ENCODE results near the gene PDGFRA.

PDGFRA gene

DNA sequence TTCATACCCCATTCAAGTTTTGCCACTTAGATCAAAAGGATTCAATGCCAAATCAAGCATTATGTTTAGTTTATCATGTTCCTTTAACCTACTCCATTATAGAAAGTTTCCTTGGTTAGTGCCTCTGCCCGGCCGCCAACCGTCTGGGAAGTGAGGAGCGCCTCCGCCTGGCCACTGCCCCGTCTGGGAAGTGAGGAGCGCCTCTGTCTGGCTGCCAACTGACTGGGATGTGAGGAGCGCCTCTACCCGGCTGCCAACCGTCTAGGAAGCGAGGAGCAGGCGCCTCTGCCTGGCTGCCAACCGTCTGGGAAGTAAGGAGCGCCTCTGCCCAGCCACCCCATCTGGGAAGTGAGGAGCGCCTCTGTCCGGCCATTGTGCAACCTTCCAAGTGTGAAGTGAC, 36.3 kb upstream of the PDGFRA start:
- DNase-seq (ENCODE audit: insufficient read length, low spot score) (no peak), FAIRE-seq (no peak)

DNA sequence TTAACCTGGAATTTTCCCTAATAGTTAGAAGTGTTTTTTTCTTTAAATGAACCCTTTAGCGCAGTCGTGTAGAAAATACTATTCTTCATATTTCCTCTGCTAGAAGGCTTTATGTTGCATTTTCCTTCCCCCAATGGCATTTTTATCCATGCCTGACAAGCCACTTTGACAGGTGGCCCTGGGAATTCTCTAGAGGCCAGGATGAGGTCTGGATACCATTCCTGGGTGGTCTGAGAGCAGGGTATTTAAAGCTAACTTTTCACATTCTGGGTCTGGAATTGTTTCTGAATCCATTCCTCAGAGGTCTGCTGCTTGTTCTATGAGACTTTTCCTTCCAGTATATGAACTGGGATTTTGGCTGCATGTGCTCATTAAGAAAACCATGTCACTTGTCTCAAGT, 31.2 kb upstream of the PDGFRA start:
- FAIRE-seq (no peak), DNase-seq (ENCODE audit: insufficient read length, low spot score) (no peak)
- TF ChIP-seq, protein P1, sequence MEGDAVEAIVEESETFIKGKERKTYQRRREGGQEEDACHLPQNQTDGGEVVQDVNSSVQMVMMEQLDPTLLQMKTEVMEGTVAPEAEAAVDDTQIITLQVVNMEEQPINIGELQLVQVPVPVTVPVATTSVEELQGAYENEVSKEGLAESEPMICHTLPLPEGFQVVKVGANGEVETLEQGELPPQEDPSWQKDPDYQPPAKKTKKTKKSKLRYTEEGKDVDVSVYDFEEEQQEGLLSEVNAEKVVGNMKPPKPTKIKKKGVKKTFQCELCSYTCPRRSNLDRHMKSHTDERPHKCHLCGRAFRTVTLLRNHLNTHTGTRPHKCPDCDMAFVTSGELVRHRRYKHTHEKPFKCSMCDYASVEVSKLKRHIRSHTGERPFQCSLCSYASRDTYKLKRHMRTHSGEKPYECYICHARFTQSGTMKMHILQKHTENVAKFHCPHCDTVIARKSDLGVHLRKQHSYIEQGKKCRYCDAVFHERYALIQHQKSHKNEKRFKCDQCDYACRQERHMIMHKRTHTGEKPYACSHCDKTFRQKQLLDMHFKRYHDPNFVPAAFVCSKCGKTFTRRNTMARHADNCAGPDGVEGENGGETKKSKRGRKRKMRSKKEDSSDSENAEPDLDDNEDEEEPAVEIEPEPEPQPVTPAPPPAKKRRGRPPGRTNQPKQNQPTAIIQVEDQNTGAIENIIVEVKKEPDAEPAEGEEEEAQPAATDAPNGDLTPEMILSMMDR (IDR thresholded peaks at IDR 0.05; ENCODE audit: insufficient read depth, missing control alignments): no peak

More for the DNA sequence above, 36.3 kb upstream of the PDGFRA start:
- TF ChIP-seq, protein P1 (IDR thresholded peaks at IDR 0.05; ENCODE audit: insufficient read depth, missing control alignments): no peak

DNA sequence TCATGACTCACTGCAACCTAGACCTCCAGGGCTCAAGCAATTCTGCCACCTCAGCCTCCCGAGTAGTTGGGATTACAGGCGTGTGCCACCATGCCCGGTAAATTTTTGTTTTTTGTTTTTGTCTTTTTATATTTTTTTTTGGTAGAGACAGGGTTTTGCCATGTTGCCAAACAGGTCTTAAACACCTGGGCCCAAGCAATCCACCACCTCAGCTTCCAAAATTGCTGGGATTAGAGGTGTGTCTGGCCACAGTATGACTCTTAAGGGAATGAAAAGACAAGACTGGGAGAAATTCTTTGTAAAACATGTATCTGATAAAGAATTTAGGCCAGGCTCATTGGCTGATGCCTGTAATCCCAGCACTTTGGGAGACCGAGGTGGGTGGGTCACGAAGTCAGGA, 29.2 kb upstream of the PDGFRA start:
- DNase-seq (ENCODE audit: insufficient read length, low spot score): no peak
- no peak for FAIRE-seq
- TF ChIP-seq, protein P1 (IDR thresholded peaks at IDR 0.05; ENCODE audit: insufficient read depth, missing control alignments): no peak

DNA sequence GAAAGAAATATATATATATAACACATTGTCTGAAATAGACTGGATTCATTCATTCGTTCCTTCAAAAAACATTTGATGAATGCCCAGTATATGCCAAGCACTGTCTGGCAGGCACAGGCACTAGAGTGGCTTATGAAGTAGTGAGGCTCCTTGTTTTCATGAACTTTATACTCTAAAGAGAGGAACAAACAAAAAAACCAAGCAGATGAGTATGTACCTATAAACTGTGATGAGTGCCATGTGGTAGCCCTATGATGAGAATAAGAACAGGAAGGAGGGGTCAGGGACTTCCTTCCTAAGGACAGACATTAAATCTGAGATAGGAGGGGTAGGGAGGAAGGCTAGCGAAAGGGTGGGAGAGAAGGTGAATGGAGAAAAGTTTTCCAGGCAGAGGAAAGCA, 19.5 kb upstream of the PDGFRA start:
- FAIRE-seq: no peak
- TF ChIP-seq, protein P1 (IDR thresholded peaks at IDR 0.05; ENCODE audit: insufficient read depth, missing control alignments): no peak
- DNase-seq (ENCODE audit: insufficient read length, low spot score): no peak

DNA sequence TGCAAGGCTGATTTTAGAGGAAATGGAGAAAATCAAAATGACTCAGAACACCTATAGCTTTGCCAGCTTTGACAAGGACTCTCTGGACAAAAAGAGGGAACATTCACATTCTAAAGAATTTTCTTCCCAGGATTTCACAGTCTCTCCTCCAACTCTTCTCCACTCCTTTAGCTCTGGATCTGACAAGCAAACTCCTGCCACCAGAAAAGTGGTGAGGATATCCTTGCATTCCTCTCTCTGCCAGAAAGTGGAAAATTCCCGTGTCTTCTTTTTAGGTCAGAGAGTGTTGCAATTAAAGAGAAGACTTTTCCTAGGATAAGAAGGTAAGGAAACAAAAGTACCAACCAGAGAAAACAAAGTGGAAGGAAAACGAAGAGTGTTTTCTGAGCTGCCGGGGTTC, 16.1 kb upstream of the PDGFRA start:
- FAIRE-seq (no peak), DNase-seq (ENCODE audit: insufficient read length, low spot score) (no peak)
- TF ChIP-seq, protein P1 (IDR thresholded peaks at IDR 0.05; ENCODE audit: insufficient read depth, missing control alignments): no peak

DNA sequence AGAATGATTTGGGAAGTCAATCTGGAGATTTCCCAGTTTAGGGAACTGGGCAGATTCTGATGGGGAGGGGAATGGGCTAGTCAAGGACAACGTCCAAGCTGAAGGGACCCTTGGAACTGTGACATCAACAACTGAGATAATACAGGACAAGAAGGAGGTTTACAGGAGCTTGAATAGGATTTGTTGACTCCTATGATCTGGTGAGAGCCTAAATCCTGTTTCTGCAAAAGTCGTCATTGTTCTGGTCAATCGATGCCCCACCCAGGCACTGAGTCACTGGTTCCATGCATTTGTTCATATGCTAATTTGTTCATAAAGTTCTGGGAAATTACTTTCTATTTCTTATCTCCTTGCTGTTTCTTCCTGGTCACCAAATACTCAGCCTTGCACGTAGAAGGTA, 15.3 kb upstream of the PDGFRA start:
- DNase-seq (ENCODE audit: insufficient read length, low spot score): no peak
- FAIRE-seq: no peak

DNA sequence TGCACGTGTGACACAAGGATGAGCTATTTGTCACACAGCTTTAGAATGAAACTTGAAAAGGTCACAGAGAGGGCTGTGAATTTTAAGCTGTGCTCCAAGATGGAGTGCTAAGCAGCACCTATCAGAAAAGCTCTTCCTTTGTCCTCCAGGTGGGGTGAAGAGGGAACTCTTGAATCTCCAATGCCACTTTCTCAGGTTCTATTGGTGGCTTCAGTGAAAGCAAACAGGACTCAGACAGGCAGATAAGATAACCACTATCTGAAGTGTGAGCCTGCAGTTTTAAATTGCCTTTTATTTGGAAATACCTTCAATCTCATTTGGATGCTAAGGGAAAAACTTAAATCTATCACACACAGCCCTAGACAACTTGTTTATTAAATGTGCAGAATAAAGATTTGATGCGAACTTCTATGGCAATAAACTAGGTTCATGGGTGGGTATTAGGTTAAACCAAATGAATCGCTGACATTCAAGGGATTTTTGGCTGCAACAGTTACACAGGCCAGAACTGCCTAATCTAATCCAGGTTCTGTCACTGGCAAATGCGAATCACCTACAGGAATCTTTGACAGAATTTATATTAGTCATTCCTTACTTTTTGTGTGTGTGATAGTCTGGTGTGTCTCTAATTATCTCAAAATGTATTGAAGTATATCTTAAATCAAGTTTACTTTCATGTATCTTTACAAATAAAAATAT, 13.6 kb upstream of the PDGFRA start:
- FAIRE-seq: no peak
- TF ChIP-seq, protein P1 (IDR thresholded peaks at IDR 0.05; ENCODE audit: insufficient read depth, missing control alignments): no peak
- DNase-seq (ENCODE audit: insufficient read length, low spot score): no peak

More for the DNA sequence above, 15.3 kb upstream of the PDGFRA start:
- TF ChIP-seq, protein P1 (IDR thresholded peaks at IDR 0.05; ENCODE audit: insufficient read depth, missing control alignments): no peak

Measured in D721Med (cell line).